AG10803 (cell line): ENCODE measurements around the gene LTA4H.

ENCODE experiments used
- DNase-seq: peaks from one replicate; pipeline ENCODE4 v3.0.0; 2010; ENCODE audit warnings: low read depth
- H3K4me3 ChIP-seq: 2 replicates; pipeline ENCODE4 v1.5.1; 2011; ENCODE audit warnings: mild to moderate bottlenecking, low read length, control low read depth
- CTCF ChIP-seq: conservative IDR thresholded peaks from 2 replicates; pipeline ENCODE4 v1.5.1; 2011; ENCODE audit warnings: mild to moderate bottlenecking, low read length, control low read depth, inconsistent platforms

Gene LTA4H

GRCh38 chr12:96029826-96030225 lies 5.6 kb downstream of the LTA4H start:
- no peak overlapping the region for H3K4me3 ChIP-seq
- TF ChIP-seq CTCF = no peak
- no peak for DNase-seq

- H3K4me3 ChIP-seq = no peak overlapping the region
- no peak for TF ChIP-seq CTCF
- no peak for DNase-seq
Observed at GRCh38 chr12:96028538-96028937, 6.8 kb downstream of the LTA4H start.

GRCh38 chr12:96026331-96026730 lies 9.1 kb downstream of the LTA4H start:
- no peak overlapping the region for H3K4me3 ChIP-seq
- DNase-seq = no peak
- no peak for TF ChIP-seq CTCF

- TF ChIP-seq CTCF = no peak
- DNase-seq = no peak
- H3K4me3 ChIP-seq = no peak overlapping the region
Observed at GRCh38 chr12:96025518-96025917, 9.9 kb downstream of the LTA4H start.

- no peak for TF ChIP-seq CTCF
- DNase-seq = no peak
- H3K4me3 ChIP-seq = no peak overlapping the region
Observed at GRCh38 chr12:96020314-96021003, 14.9 kb downstream of the LTA4H start.

- peak; percentile 36 for DNase-seq
- peak; percentile 53 for TF ChIP-seq CTCF
- no peak overlapping the region for H3K4me3 ChIP-seq
Observed at GRCh38 chr12:96015672-96016071, 19.7 kb downstream of the LTA4H start.

- H3K4me3 ChIP-seq = no peak overlapping the region
Observed at GRCh38 chr12:96014943-96015599, 20.3 kb downstream of the LTA4H start.

More at GRCh38 chr12:96014943-96015599, 20.3 kb downstream of the LTA4H start:
- peak; percentile 10 for DNase-seq
- no peak for TF ChIP-seq CTCF
